Colon (tissue), 2 donors: ENCODE data around the gene TMED4.
"Not testable (repeated sequence)": the region's sequence is repeated elsewhere in the genome, so short reads cannot be mapped to it uniquely, and the experiment has no call there.

Source experiments
- FAIRE-seq: peaks from 2 replicates; lab custom pipeline; 2012; peaks lifted over from hg19 to GRCh38; lab: Jason Lieb, UNC
- donor health status: control.
- donor health status: control.

Gene TMED4

GRCh38 chr7:44568771-44569560 is 13.1 kb downstream of the TMED4 start:
- no peak for FAIRE-seq

DNA sequence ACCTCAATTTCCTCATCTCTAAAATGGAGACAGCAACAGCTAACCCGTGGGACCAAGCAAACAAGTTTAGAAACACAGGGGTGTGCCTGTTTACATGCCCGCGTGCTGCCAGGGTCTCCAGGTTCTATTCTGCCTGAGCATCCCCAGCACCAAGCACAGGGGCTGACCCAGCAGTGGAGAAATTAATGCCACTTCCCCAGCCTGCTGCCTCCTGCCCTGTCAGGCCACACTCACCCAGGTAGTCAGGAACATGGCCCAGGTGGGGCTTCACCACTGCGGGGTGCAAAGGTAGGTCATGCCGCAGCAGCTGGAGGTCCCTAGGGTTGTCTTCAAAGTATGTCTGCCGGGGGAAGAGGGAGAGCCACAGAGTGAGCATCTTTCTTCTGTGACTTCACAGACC is 14.1 kb downstream of the TMED4 start:
- no peak for FAIRE-seq

- no peak for FAIRE-seq
Observed at GRCh38 chr7:44566680-44567079, 15.4 kb downstream of the TMED4 start.

GRCh38 chr7:44565795-44566559 is 16.1 kb downstream of the TMED4 start:
- FAIRE-seq, result no peak

DNA sequence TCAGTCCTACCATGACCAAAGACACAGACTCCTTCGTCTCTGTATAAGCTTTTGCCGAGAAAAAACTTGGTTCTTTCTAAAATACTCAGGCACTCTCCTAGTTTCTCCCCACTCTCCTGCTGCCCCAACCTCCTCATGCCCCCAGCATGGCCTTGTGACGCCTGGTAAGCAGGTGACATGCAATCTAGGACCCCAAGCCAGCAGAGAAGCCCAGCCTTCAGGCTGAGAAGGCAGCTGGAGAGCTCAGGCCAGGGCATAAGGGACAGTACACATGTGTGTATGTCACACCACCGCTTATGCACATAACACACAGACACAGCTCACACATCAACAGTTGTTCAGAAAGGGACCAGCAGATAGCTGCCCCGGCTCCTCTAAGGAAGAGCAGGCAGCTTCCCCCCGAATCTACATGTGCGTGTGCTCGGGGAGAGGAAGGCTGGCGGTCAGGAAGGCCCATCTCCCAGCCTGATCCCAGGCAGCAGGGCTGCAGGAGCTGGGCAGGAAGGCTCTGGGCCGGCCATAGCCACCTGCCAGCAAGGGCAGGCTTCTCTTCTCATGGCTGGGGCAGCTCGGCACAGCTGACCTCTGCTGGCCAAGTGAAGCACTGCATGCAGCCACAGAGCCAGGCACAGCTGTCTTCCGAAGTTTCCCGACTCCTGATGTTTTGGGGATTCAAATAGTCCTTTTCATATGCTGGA is 16.8 kb downstream of the TMED4 start:
- no peak for FAIRE-seq

- FAIRE-seq, result no peak
Observed at GRCh38 chr7:44564606-44565005, 17.4 kb downstream of the TMED4 start.

DNA sequence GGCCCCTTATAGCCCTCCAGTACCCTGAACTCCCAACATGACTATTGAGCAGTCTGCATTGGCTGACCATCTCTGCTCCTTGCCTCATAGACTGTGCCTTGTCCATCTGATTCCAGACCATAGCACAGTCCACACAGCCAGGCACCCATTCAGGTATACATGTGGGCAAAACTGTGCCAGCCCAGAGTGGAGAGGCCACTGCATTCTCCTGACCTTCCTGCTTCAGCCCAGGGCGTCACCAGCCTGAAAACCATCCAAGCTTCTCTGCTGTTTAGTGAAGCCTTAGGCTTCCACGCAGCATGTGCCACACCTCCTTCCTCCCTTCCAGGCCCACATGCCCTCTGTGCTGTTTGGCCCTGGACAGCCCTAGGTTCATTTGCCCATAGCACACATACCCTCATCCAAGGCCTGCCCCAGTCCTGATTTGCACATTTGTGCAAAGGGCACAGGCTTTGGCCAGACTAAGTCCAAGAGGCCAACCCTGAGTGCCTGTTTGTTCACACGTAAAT is 18.8 kb downstream of the TMED4 start:
- FAIRE-seq, result no peak

DNA sequence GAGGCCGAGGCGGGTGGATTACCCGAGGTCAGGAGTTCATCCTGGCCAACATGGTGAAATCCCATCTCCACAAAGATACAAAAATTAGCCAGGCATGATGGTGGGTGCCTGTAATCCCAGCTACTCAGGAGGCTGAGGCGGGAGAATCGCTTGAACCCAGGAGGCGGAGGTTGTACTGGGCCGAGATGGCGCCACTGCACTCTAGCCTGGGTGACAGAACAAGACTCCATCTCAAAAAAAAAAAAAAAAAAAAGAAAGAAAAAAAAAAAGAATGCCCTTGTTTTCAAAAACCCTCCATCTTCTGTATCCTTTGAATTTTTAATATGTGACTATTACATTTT is 19.4 kb downstream of the TMED4 start:
- FAIRE-seq, result not testable (repeated sequence)

DNA sequence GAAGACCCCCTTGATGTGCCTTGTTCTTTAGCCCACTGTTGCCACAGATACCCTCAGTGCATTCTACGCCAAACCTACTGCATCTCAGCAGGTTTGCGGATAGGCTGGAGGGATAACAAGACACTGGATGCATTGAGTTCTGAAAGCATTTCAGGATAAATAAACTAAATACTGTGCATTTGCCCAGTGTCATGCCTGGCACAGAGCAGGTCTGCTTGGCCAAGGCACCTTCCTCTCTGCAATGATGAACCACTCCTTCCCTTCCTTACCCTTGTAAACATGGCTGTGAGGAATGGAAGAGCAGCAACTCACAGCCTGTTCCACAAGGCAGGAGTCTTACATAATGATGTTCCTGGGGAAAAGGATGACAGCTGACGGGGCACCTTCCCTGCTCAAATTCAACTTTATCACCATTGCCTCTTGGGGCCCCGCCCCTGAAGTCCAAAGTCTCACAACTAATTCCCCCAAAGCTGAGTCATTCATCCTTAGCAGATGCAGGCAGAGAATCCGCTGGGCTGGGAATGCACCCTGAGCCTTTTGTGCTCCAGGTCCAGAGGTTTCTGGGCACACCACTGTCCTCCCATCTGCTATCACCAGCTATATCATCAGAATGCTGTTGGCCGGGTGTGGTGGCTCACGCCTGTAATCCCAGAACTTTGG is 19.9 kb downstream of the TMED4 start:
- no peak for FAIRE-seq

DNA sequence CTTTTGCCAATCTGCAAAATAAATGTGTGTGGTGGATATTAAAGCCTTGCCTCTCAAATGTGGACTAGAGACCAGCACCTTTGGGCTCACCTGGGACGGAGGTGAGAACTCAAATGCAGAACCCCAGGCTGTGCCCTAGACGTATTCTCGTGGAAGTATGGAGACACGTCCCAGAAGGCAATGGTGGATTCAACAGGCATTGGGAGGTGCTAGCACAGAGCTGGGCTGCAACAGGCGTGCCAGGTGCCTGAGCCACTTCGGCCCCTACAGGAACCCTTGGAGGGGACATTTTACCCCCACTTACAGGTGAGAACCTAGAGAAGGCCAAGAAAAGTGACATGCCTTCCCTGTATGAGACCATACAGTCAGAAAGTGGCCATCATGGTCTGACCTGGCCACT is 20.6 kb downstream of the TMED4 start:
- FAIRE-seq, result no peak

DNA sequence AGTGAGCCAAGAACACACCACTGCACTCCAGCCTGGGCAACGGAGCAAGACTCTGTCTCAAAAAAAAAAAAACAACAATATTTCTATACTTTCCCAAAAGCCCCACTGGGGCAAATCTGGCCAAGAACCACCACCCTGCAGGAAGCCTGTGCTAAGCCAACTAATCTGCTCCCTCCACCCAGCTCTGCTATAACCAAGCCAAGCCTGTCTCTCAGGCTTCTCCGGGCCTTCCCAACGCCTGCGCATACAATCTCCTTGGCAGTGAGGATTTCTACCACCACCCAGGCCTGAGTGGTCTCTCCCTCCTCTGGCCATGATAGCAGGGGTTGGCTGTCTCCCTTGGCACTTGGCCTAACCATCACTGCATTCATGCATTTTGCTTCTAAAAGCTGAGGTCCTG is 22.5 kb downstream of the TMED4 start:
- FAIRE-seq, result no peak

DNA sequence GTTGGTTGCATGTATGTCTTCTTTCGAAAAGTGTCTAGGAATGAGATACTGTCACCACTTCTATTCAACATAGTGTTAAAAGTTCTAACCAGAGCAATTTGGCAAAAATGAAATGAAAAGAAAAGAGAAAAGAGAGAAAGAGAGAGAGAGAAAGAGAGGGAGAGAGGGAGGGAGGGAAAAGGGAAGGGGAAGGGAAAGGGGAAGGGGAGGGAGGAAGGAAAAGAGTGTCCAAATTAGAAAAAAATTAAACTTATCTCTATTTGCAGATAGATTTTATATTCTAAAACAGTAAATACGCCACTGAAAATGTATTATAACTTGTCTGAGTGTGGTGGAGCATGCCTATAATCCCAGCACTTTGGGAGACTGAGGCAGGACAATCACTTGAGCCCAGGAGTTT is 24.5 kb downstream of the TMED4 start:
- no peak for FAIRE-seq

- FAIRE-seq, result no peak
Observed at GRCh38 chr7:44555350-44555749, 26.7 kb downstream of the TMED4 start.

- not testable (repeated sequence) for FAIRE-seq
Observed at GRCh38 chr7:44552473-44553005, 29.5 kb downstream of the TMED4 start.

- no peak for FAIRE-seq
Observed at GRCh38 chr7:44549457-44549856, 32.6 kb downstream of the TMED4 start.

- no peak for FAIRE-seq
Observed at GRCh38 chr7:44548893-44549292, 33.1 kb downstream of the TMED4 start.

- FAIRE-seq, result no peak
Observed at GRCh38 chr7:44547536-44548231, 34.3 kb downstream of the TMED4 start.

GRCh38 chr7:44541876-44542610 is 40.0 kb downstream of the TMED4 start:
- no peak for FAIRE-seq

- no peak for FAIRE-seq
Observed at GRCh38 chr7:44541028-44541869, 40.8 kb downstream of the TMED4 start, which contains the start of gene NPC1L1. TSS of gene NPC1L1 (minus strand) at chr7:44541330. CDS start at chr7:44541259, 71 bp downstream.

DNA sequence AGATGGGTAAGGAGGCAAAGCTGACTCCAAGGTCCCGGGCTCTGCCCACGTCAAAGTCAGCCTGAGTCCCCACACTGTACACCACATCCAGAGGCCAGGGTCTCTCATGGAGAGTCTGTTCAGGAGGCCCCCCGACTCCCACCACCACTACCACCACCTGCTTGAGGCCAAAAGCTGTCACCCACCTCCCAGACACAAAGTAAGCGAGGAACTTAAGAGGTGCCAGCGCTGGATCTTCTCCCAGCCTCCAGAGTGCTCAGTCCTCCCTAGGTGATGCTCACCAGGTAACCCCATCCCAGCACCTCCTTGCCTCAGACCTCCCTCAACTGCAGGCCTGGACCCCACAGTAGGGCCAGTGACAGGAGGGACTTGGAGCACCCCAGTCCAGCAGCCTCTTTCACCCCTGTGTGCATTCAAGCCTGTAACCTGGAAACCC is 41.4 kb downstream of the TMED4 start:
- no peak for FAIRE-seq
